22Rv1 (cell line): ENCODE results near the gene GPRIN1.

Experiments
- H3K27ac ChIP-seq: fragments of 450-650 bp; 2 replicates; pipeline ENCODE4 v1.5.1; 2017
- ZFX ChIP-seq: fragments of 450-650 bp; IDR thresholded peaks from 2 replicates; pipeline ENCODE4 v1.6.1; 2017; ENCODE audit warnings: antibody characterized with exemption, borderline replicate concordance
- TF ChIP-seq, protein P1 (sequence below): fragments of 450-650 bp; IDR thresholded peaks from 2 replicates; pipeline ENCODE4 v1.5.1; 2017; ENCODE audit warnings: mild to moderate bottlenecking

Gene GPRIN1

GRCh38 chr5:176548967-176549444, 61.0 kb downstream of the GPRIN1 start, which contains the start of gene CDHR2:
Gene CDHR2 (plus strand): TSS chr5:176549342. CDS start chr5:176565353, 16,011 bp downstream.
- TF ChIP-seq ZFX = no peak
- TF ChIP-seq, protein P1, sequence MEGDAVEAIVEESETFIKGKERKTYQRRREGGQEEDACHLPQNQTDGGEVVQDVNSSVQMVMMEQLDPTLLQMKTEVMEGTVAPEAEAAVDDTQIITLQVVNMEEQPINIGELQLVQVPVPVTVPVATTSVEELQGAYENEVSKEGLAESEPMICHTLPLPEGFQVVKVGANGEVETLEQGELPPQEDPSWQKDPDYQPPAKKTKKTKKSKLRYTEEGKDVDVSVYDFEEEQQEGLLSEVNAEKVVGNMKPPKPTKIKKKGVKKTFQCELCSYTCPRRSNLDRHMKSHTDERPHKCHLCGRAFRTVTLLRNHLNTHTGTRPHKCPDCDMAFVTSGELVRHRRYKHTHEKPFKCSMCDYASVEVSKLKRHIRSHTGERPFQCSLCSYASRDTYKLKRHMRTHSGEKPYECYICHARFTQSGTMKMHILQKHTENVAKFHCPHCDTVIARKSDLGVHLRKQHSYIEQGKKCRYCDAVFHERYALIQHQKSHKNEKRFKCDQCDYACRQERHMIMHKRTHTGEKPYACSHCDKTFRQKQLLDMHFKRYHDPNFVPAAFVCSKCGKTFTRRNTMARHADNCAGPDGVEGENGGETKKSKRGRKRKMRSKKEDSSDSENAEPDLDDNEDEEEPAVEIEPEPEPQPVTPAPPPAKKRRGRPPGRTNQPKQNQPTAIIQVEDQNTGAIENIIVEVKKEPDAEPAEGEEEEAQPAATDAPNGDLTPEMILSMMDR = no peak
- no peak within 1 kb of the TSS for H3K27ac ChIP-seq

- no peak for TF ChIP-seq ZFX
- TF ChIP-seq, protein P1 = no peak
- no peak overlapping the region for H3K27ac ChIP-seq
Observed at GRCh38 chr5:176547802-176548201, 62.2 kb downstream of the GPRIN1 start.
